Pancreas (tissue), 10 donors: ENCODE data around the gene PTCH2. TPM values are rescaled to one million over a fixed set of nuclear protein-coding genes. Genes with fewer than 3 reads are reported as not detected.
A peak's percentile ranks its signal among the peaks of the same experiment; 100 is the strongest.

ENCODE experiments used
- ATAC-seq, 4 donors: fragments of 200-7000 bp; cut with Tn5 transposase; one replicate each; pipeline versions ENCODE4 v1.8.0 to v1.9.1; 2020; ENCODE audit warnings: mild to moderate bottlenecking in 4 of 4, moderate library complexity in 4 of 4
- DNase-seq, 6 donors: peaks; one replicate each; pipeline ENCODE4 v3.0.0-alpha.2; 2020
- FAIRE-seq: peaks from 2 replicates; lab custom pipeline; 2012; peaks lifted over from hg19 to GRCh38; lab: Jason Lieb, UNC
- H3K27ac ChIP-seq, 4 donors: fragments of 200-600 bp; sonication (generic); 1 replicate in 3 of 4; 2 replicates in 1 of 4; pipeline versions ENCODE4 v1.5.0 to v1.8.0; 2020
- H3K27me3 ChIP-seq, 4 donors: fragments of 200-600 bp; one replicate each; pipeline ENCODE4 v1.8.0; 2021
- H3K36me3 ChIP-seq, 3 donors: fragments of 200-600 bp; sonication (generic) in 1 of 3; one replicate each; pipeline versions ENCODE4 v1.5.0 to v1.8.0; 2020 to 2021
- H3K4me1 ChIP-seq, 3 donors: fragments of 200-600 bp; one replicate each; pipeline ENCODE4 v1.8.0; 2021
- H3K4me3 ChIP-seq, 4 donors: fragments of 200-600 bp; sonication (generic) in 2 of 4; one replicate each; pipeline versions ENCODE4 v1.5.0 to v1.8.0; 2020 to 2021
- H3K9me3 ChIP-seq, 4 donors: fragments of 200-600 bp; one replicate each; pipeline ENCODE4 v1.8.0; 2021
- WGBS, 2 donors: extraction: QIAGEN DNeasy Blood & Tissue Kit; methylation state at CpG; one replicate each; pipeline ENCODE4 v1.1.7; 2013; 5-methylcytosine and 5-hydroxymethylcytosine counted together
- intact Hi-C, 3 donors: fragments of 100-400 bp; cut with DNase I; formaldehyde crosslinking; loops; one replicate each; pipeline versions ENCODE4 v1.11.1 to v1.14.2; 2022
- polyA plus RNA-seq, 2 donors: library from polyadenylated mRNA; stranded (reverse); fragments of 200-250 nt; gene quantifications; one replicate each; pipeline ENCODE4 v1.2.3, GENCODE V29; 2013
- total RNA-seq, 6 donors: library from RNA; stranded (reverse); fragmentation: NEBNext Ultra II Directional in 4 of 6; extraction: Animal tissue kit (Norgen Biotek cat#: 25700) in 4 of 6; gene quantifications; one replicate each; pipeline versions ENCODE4 v1.2.1 to v1.2.4, GENCODE V29; 2021 to 2023
- TF ChIP-seq, protein P1 (sequence below), 4 donors: fragments of 200-600 bp; sonication (generic) in 3 of 4; IDR thresholded peaks; one replicate each; pipeline versions ENCODE4 v1.5.0 to v1.8.0; 2021; ENCODE audit warnings: antibody characterized with exemption in 4 of 4
- donor health status: healthy with polysubstance abuse.
- donor health status: DM: no; HTN: no; CAD: no; lungs with moderate emphysema.
- donor health status: DM: no; HTN: no; CAD: no.
- donor health status: control.
- donor health status: control.
- donor health status: Bipolar disorder and iron deficiency.
- donor health status: DM: yes; HTN: yes; CAD: no.
- donor health status: DM: no; HTN: no; CAD: no.
- donor health status: DM: no; HTN: no; CAD: no.
- donor health status: DM: yes; HTN: yes; CAD: no.

Gene PTCH2
- total and polyA plus RNA-seq, 8 donors, result 0.16 to 1.8 (median 0.38) TPM

- Histone ChIP-seq H3K27ac (no peak overlapping the region), H3K27me3 (no peaks in the 10 kb centered on the region), H3K36me3 (no peaks in the 10 kb centered on the region), H3K9me3 (no peaks in the 10 kb centered on the region), H3K4me1 (no peaks in the 10 kb centered on the region), H3K4me3 (no peak overlapping the region)
- DNase-seq (peak in 1 of 6 donors; percentile 14), FAIRE-seq (no peak), ATAC-seq (no peak)
- 85 to 86% methylated on average over 12 of the region's 12 CpGs for WGBS, 2 donors
- intact Hi-C loops, result loop anchor here in 1 of 3 donors (10.0 kb wide), 1 partner anchor 175 kb away; no protein-coding TSS in a partner anchor
- TF ChIP-seq, protein P1, sequence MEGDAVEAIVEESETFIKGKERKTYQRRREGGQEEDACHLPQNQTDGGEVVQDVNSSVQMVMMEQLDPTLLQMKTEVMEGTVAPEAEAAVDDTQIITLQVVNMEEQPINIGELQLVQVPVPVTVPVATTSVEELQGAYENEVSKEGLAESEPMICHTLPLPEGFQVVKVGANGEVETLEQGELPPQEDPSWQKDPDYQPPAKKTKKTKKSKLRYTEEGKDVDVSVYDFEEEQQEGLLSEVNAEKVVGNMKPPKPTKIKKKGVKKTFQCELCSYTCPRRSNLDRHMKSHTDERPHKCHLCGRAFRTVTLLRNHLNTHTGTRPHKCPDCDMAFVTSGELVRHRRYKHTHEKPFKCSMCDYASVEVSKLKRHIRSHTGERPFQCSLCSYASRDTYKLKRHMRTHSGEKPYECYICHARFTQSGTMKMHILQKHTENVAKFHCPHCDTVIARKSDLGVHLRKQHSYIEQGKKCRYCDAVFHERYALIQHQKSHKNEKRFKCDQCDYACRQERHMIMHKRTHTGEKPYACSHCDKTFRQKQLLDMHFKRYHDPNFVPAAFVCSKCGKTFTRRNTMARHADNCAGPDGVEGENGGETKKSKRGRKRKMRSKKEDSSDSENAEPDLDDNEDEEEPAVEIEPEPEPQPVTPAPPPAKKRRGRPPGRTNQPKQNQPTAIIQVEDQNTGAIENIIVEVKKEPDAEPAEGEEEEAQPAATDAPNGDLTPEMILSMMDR (IDR thresholded peaks at IDR 0.05), result no peak
Observed at GRCh38 chr1:44829506-44830384, 13.3 kb downstream of the PTCH2 start.

DNA sequence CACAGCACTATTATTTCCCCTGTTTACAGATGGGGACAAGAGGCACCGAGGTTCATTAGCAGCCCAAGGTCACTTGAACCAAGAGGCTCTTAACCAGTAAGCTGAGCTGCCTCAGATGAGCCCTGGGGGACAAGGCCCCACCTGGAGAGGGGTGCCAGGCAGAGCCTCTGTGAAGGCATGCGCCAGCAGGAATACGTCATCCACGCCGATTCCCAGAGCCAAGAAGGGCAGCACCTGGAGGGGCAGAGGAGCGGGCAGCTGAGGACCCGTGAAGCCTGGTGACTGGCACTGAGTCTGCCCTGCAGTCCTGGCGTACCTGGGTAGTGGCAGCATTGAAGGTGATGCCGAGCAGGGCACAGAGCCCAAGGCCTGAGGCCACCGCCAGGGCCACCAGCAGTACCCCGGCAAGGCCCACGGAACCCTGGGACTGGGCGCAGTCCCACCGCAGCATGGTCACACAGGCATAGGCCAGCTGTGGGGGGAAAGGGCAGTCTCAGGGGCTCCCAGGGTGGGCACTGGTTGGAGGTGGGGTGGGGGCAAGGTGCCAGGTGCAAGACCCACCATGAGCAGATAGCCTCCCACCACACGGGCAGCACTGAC lies 14.1 kb downstream of the PTCH2 start:
- no peaks in the 10 kb centered on the region for H3K27me3 ChIP-seq
- H3K27ac ChIP-seq, result no peak overlapping the region
- no peaks in the 10 kb centered on the region for H3K36me3 ChIP-seq
- no peak overlapping the region for H3K4me3 ChIP-seq
- peak in 2 of 6 donors; percentile 10 to 44 for DNase-seq
- H3K9me3 ChIP-seq, result no peaks in the 10 kb centered on the region
- ATAC-seq, result no peak
- WGBS, 2 donors, result 85 to 91% methylated on average over 15 of the region's 15 CpGs
- intact Hi-C loops, result no loop called here
- TF ChIP-seq, protein P1 (IDR thresholded peaks at IDR 0.05), result no peak
- no peaks in the 10 kb centered on the region for H3K4me1 ChIP-seq
- no peak for FAIRE-seq

GRCh38 chr1:44828003-44828651 lies 14.9 kb downstream of the PTCH2 start:
- Histone ChIP-seq H3K27me3 (no peaks in the 10 kb centered on the region), H3K36me3 (no peaks in the 10 kb centered on the region), H3K27ac (no peak overlapping the region), H3K9me3 (no peaks in the 10 kb centered on the region), H3K4me1 (no peaks in the 10 kb centered on the region), H3K4me3 (no peak overlapping the region)
- intact Hi-C loops, result no loop called here
- ATAC-seq, result no peak
- DNase-seq, result peak in 2 of 6 donors; percentile 18 to 64
- WGBS, 2 donors, result 89 to 95% methylated on average over 21 of the region's 21 CpGs
- no peak for FAIRE-seq
- TF ChIP-seq, protein P1 (IDR thresholded peaks at IDR 0.05), result no peak

DNA sequence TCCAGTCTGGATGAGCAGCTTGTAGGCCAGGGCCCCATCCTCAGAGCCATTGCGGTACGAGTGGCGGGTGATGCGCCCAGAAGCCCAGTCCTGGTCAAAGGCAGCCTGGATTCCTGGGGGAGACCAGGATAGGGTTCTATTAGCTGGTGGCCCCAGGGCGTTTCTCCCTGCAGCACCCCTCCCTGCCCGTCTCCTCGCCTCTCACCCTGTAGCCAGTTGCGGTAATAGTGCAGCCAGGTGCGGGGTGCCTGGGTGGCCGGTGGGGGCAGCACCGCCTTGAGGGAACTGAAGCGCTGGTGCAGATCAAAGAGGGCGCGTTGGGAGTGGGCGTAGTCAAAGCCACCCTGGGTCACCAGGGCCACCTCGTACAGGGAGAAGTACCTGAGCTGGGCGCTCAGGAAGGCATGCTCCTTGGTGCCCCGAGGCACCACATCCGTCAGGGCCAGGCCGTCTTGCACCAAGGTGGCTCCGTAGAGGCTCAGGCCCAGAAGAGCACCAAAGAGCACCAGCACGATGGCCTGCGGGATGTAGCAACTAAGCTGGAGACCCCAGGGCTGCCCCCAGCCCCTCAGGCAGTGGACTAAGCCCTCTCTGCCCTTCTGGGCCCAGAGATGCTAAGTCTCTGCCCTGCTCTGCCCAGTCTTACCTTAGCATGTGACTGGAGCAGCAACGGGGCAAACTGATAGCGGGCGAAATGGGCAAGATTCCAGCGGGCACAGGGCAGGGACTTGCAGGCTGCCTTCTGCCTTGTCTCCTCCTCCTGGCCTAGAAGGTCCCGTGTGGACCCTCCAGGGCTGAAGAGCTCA lies 15.7 kb downstream of the PTCH2 start:
- Histone ChIP-seq H3K4me1 (no peaks in the 10 kb centered on the region), H3K27ac (peak overlapping the region in 1 of 4 donors; percentile 36), H3K36me3 (no peaks in the 10 kb centered on the region), H3K4me3 (no peak overlapping the region), H3K27me3 (no peaks in the 10 kb centered on the region), H3K9me3 (no peaks in the 10 kb centered on the region)
- DNase-seq (peak in 3 of 6 donors; percentile 15 to 67 (median 51)), ATAC-seq (no peak), FAIRE-seq (no peak)
- intact Hi-C loops, result no loop called here
- TF ChIP-seq, protein P1 (IDR thresholded peaks at IDR 0.05), result no peak
- 77 to 78% methylated on average over 27 to 28 of the region's 28 CpGs for WGBS, 2 donors
